RKO (cell line): ENCODE measurements around the gene SLC4A2.
"Not testable (repeated sequence)": the region's sequence is repeated elsewhere in the genome, so short reads cannot be mapped to it uniquely, and the experiment has no call there.

Source experiments
- DNase-seq: peaks from one replicate; pipeline ENCODE4 v3.0.0-alpha.2; 2016; ENCODE audit warnings: low spot score

Gene SLC4A2

GRCh38 chr7:151024435-151025056, 34.8 kb upstream of the SLC4A2 start, which contains the start of gene ATG9B:
ATG9B (minus strand) TSS chr7:151024494; CDS start chr7:151024423, 71 bp downstream.
- no peak for DNase-seq

DNA sequence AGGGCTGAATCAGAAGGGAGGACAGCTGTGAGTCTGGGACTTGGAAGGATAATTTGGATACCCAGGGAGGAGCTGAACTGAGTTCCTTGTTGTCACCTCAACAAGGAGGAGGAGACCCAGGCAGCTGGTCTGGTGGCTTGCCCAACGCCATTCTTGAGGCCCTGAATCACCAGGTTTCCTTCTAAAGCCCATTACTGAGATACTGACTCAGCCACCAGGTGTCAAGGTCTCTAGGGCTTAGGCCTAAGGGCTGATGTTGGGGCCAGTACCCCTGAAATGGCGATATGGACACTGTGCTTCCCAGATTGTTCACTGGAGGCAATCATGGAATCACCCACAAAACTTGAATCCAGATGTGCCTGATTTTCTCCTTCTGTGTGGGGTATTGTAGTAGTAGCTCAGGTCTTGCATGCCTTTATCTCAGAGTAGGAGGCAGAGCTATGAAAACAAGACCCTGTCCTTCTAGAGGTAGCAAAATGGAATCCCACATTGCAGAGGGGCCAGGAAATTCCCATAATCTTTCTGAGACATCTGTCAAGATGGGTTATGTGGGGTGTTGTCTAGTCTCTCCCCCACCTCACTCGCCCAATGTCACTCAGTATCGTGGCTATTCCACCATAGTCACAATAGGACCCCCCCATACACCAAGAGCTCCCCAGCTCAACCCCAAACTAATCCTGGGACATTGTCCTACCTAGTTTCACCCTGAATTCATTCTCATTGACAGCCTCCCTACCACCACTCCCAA, 33.3 kb upstream of the SLC4A2 start:
- peak; percentile 68 for DNase-seq

DNA sequence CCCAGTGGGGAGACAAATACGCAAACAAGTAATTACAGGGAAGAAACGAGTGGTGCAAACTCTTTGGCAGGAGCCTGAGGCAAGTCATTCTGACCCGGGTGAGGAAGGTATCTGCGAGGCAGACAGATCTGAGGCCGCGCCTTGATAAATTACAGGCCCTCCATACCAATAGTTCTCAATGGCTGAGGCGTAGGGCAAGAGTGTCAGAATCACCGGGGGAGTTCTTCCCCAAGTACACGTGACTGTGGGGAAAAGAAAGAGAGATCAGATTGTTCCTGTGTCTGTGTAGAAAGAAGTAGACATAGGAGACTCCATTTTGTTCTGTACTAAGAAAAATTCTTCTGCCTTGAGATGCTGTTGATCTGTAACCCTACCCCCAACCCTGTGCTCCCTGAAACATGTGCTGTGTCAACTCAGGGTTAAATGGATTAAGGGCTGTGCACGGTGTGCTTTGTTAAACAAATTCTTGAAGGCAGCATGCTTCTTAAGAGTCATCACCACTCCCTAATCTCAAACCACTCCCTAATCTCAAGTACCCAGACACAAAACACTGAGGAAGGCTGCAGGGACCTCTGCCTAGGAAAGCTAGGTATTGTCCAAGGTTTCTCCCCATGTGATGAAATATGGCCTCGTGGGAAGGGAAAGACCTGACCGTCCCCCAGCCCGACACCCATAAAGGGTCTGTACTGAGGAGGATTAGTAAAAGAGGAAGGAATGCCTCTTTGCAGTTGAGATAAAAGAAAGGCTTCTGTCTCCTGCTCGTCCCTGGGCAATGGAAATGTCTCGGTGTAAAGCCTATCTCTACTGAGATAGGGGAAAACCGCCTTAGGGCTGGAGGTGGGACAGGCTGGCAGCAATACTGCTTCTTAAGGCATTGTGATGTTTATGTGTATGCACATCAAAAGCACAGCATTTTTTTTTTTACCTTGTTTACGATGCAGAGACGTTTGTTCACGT, 32.3 kb upstream of the SLC4A2 start:
- DNase-seq, result not testable (repeated sequence)

DNA sequence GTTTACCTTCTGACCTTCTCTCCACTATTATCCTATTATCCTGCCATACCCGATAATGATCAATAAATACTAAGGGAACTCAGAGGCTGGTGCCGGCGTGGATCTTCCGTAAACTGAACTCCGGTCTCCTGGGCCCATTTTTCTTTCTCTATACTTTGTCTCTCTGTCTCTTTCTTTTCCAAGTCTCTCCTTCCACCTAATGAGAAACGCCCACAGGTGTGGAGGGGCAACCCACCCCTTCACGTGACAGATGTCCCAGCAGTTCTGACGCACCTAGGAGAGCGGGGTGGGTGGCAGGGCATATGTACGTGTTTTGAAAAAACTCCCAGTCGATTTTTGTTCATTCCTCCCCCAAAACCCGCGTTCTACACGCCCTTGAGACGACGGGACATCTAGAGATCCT, 31.7 kb upstream of the SLC4A2 start:
- not testable (repeated sequence) for DNase-seq

DNA sequence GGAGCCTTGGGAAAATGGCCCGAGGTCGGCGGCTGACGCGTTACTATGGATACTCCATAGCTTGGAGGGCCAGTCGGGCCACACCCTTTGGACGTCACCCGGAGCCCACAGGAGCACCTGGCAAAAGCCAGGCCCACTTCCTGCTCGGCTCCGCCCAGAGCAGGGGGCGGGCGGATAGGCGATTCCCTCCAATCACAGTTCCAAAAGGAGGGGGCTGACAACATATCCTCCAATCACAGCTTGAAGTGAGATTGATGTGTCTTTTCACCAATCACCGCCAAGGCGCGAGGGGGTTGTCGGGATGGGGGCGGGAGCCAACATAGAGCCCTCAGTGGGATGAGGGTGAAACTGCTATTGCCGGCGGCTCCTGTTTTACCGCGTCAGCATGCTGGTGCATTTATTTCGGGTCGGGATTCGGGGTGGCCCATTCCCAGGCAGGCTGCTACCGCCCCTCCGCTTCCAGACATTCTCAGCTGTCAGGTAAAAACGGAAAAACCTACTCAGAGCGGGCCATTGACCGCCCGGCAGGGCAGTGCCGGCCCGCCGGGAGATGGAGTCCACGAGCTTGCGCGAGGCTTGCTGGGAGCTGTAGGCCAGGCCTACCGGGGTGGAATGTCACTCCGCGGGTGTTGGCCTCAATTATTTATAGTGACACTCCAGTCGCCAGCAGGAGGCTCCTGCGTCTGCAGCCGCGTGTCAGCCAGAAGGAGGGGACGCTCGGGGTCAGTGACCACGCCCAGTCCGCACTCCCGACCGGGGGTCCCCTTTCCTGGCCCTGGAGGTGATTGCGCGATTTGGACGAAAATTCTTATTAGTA, 31.1 kb upstream of the SLC4A2 start, which contains the start of gene ABCB8:
Gene ABCB8, plus strand, starts transcription at position 320 of the 817 bp plus-strand sequence. Its CDS starts 66 bp downstream, at position 386.
- peak; percentile 100 for DNase-seq

DNA sequence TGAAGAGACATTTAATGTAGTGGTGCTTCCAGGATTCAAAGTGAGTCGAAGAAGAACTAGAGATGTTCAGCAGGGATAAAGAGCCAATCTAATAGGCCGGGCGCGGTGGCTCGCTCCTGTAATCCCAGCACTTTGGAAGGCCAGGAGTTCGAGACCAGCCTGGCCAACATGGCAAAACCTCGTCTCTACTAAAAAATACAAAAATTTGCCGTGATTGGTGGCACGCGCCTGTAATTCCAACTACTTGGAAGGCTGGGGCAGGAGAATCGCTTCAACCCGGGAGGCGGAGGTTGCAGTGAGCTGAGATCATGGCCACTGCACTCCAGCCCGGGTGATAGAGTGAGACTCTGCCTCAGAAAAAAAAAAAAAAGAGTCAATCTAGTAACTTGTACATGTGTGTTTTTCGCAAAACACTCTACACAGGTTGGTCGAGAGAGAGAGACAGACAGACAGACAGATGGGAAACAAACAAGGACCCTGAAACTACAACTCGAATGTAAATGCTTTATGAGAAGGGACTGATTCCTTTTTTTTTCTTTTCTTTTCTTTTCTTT, 30.4 kb upstream of the SLC4A2 start:
- DNase-seq, result no peak

DNA sequence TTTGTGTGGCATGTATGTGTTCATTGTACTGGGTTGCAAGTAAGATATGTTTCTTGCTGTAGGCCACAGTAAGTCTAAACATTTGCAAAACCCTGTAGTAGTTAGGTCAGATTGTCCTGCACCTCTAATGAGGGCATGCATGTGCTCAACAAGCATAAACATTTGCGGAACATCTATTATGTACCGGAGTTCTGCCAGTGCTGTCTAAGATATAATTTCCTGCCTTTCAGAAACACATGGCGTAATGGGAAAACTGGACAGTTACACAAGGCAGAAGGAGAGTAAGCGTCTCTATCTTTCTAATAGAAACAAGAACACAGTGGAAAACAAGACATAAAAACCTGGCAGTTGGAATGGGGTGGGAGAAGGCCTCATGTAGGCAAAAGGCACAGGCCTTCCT, 28.4 kb upstream of the SLC4A2 start:
- no peak for DNase-seq

GRCh38 chr7:151032936-151033863, 26.2 kb upstream of the SLC4A2 start:
- DNase-seq, result no peak

GRCh38 chr7:151033864-151034249, 25.5 kb upstream of the SLC4A2 start:
- DNase-seq, result no peak

GRCh38 chr7:151034312-151035025, 24.9 kb upstream of the SLC4A2 start:
- no peak for DNase-seq

DNA sequence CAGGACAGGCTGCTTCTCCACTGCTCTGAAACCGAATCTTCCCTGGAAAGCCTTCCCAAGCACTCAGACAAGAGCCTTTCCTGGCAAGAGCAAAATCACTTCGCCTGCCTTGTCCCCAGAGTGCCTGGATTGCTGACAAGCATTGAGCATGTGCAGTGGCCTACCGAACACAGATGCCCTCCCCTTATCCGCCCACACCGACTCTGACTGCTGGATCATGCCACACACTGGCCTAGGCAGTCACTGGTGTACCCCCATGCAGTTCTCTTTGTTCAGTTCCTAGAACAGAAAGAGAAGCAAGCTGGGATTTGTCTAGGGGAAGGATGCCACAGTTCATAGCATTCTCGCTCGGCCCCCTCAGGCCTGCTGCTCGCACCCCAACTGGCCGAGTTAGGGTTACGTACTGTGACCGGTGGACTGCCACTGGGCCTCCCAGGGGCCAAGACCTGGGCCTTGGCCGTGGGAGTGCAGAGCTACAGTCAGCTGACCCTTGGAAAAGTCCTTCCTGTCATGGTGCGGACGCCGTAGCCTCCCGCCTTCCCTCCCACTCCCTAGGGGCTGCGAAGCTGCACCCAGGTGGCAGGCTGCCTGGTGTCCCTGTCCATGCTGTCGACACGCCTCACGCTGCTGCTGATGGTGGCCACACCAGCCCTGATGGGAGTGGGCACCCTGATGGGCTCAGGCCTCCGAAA, 24.2 kb upstream of the SLC4A2 start:
- no peak for DNase-seq

DNA sequence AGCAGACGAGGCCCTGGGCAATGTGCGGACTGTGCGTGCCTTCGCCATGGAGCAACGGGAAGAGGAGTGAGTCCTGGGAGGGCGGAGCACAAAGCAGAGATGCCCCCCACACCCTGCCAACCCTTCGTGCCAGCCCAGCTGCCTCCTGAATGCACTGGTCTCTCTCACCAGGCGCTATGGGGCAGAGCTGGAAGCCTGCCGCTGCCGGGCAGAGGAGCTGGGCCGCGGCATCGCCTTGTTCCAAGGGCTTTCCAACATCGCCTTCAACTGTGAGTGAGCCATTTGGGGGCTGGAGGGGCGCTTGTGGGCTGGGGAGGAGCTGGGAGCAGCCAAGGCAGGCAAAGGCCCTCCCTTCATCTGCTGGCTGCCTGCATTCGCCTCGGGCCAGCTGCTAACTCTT, 23.5 kb upstream of the SLC4A2 start:
- DNase-seq, result no peak

GRCh38 chr7:151038951-151039849, 20.2 kb upstream of the SLC4A2 start:
- peak; percentile 96 for DNase-seq

DNA sequence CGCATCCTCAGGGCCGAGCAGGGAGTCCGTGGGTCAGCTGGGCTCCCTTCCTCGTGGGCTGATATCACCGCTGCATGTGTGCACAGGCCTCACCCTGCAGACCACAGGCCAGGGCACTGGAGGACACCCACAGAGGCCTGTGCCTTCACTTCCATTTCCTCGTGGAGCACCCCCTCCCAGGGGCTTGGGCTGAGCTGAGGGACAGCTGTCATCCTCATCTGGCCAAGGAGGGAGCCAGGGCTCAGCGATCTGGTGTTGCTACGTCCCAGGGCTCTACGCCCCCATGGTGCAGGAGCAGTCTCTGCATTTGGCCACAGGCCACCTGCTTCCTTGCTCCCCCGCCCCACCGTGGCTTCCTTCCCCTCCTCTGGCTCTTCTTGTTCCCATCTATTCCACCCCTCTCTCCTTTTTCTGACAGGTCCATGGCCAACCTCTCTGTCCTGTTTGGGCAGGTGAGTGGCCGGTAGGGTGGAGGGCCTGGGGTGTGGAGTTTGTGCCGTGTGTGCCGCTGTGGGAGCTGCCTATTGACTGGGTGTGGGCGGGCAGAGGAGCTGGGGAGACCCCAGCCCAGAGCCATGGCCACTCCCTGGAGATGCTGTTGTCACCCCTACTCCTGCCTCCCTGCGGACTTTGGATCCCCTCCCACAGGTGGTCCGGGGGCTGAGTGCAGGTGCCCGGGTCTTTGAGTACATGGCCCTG, 19.4 kb upstream of the SLC4A2 start:
- DNase-seq, result no peak

DNA sequence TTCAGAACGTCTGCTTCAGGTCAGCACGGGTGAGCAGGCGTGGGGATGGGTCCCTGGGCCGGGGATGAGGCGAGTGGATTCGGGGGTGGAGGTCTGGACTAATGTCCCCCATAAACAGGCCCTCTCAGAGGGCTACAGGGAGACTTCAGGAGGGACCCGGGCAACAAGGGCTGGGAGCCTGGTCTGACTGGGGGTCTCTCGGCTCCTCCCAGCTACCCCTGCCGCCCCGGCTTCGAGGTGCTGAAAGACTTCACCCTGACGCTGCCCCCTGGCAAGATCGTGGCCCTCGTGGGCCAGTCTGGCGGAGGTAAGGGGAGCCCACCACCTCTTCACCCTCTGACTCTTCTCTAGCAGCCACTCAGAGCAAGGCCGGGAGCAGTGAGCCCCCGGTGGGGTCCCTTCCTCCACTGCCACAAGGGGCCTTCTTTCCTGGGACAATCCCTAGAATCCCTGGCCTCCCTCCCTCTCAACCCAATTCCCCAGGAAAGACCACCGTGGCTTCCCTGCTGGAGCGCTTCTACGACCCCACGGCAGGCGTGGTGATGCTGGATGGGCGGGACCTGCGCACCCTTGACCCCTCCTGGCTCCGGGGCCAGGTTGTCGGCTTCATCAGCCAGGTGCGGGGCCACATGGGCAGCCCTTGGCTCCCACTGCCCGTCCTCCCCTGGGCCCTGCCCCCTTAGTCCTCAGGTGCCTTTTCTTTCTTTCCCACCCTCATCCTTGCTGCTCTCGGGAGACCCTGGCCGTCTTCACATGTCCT, 18.6 kb upstream of the SLC4A2 start:
- no peak for DNase-seq

DNA sequence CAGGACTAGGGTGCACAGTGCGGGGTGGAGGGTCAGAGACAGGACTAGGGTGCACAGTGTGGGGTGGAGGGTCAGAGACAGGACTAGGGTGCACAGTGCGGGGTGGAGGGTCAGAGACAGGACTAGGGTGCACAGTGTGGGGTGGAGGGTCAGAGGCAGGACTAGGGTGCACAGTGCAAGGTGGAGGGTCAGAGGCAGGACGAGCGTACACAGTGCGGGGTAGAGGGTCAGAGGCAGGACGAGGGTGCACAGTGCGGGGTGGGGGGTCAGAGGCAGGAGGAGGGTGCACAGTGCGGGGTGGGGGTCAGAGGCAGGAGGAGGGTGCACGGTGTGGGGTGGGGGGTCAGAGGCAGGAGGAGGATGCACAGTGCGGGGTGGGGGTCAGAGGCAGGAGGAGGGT, 15.9 kb upstream of the SLC4A2 start:
- DNase-seq, result not testable (repeated sequence)
